Measurements from ENCODE around the gene PLIN3.
"Not testable (repeated sequence)": the region's sequence is repeated elsewhere in the genome, so short reads cannot be mapped to it uniquely, and the experiment has no call there.

The PLIN3 gene

DNA sequence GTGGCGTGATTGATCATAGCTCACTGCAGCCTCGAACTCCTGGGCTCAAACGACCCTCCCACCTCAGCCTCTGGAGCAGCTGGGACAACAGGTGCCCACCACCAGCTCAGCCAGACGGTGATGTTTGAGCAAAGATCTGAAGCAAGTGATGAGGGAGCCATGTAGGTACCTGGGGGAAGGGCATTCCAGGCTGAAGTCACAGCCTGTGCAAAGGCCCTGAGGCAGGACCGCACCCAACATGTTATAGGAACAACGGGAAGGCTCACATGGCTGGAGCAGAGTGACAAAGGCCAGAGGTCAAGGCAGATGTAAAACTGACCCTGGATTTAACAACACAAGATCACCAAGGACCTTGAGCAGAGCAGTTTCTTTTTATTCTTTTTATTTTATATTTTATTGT, 61.1 kb downstream of the PLIN3 start:
- FAIRE-seq, result no peak

- FAIRE-seq, result not testable (repeated sequence)
These were observed 62.3 kb downstream of the PLIN3 start for GRCh38 chr19:4805140-4805539.

GRCh38 chr19:4803736-4804695, 63.5 kb downstream of the PLIN3 start:
- no peak for FAIRE-seq

GRCh38 chr19:4802711-4803110, 64.8 kb downstream of the PLIN3 start:
- FAIRE-seq, result no peak

- no peak for FAIRE-seq
These were observed 66.3 kb downstream of the PLIN3 start for GRCh38 chr19:4801085-4801619.

GRCh38 chr19:4800591-4801081, 66.8 kb downstream of the PLIN3 start:
- no peak for FAIRE-seq

GRCh38 chr19:4795400-4795799, 72.1 kb downstream of the PLIN3 start:
- FAIRE-seq, result no peak

DNA sequence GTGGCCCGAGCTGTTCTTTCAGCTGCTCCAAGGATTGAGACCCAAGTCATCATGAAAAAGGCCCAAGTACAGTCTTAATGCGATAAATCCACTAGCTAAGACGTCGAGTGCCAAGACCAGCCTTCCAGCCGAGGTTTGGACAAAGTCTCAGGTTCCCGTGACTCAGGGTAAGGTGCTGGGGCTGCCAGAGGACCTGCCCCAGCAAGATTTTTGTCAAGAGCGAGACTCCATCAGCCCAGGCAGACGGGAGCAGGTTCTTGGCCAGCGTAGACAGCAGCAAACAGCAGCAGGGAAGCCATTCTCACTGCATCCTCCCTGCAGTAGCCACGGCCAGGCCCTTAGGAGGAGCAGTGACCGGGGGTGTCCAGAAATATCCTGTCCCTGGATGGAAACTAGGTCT, 72.5 kb downstream of the PLIN3 start:
- no peak for FAIRE-seq

GRCh38 chr19:4793278-4793677, 74.2 kb downstream of the PLIN3 start:
- FAIRE-seq, result not testable (repeated sequence)

DNA sequence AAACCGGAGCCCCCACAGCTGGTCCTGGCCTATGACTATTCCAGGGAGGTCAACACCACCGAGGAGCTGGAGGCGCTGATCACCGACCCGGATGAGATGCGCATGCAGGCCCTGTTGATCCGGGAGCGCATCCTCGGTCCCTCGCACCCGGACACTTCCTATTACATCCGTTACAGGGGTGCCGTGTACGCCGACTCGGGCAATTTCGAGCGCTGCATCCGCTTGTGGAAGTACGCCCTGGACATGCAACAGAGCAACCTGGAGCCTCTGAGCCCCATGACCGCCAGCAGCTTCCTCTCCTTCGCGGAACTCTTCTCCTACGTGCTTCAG, 74.6 kb downstream of the PLIN3 start:
- FAIRE-seq, result not testable (repeated sequence)

- not testable (repeated sequence) for FAIRE-seq
These were observed 75.2 kb downstream of the PLIN3 start for GRCh38 chr19:4792019-4792865.

- peak; percentile 99 for FAIRE-seq
These were observed 76.1 kb downstream of the PLIN3 start, which contains the start of gene FEM1A for GRCh38 chr19:4791183-4792018. TSS of gene FEM1A (plus strand) at chr19:4791734. CDS start at chr19:4791855, 121 bp downstream.
